ENCODE measurements around the gene FMOD.

FMOD gene

DNA sequence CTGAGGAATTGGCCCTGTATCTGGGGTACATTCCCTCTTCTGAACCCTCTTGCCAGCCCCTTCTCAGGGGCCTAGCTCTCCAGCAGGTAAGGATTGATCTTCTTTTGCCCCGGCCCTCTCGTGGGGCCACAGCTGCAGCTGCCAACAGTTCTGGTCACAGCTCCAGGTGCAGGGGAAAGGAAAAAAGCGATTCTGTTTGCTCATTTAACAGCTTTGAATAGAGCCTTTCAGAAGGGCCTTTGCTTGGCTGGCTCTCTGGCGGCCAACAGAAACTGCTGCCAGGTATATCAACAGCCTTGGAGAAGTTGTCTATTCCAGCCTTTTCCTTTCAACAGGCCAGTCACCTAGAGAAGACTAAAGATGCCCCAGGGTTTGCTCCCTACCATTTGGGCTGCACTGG is 16.1 kb upstream of the FMOD start:
- Mint-ChIP-seq H3K4me1 (no peaks in the 10 kb centered on the region), H3K9me3 (no peaks in the 10 kb centered on the region), H3K4me3 (no peak overlapping the region), H3K27ac (no peak overlapping the region), H3K27me3 (peaks cover 7% of the 10 kb centered on the region), H3K36me3 (no peaks in the 10 kb centered on the region)

DNA sequence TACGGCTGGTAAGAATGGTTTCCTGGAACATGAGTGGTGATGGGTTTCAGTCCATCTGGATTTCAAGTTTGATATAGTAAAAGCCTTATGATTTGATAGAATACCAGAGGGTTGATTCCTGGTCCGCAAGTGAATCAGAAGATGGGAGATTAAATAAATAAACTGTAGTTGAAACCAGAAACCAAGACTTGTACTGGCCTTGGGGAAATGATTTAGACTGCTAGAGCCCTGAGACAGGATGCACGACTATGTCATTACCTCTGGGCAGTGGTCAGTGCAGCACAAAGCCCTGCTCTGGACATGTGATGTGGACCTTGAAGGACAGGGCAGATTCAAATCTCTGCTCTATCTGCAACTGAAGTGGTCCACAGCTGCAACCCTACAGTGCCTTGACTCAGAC is 15.6 kb upstream of the FMOD start:
- Mint-ChIP-seq H3K36me3 (no peaks in the 10 kb centered on the region), H3K9me3 (no peaks in the 10 kb centered on the region), H3K4me3 (no peak overlapping the region), H3K27ac (no peak overlapping the region), H3K4me1 (no peaks in the 10 kb centered on the region), H3K27me3 (peaks cover 7% of the 10 kb centered on the region)

GRCh38 chr1:203364806-203365205 is 13.9 kb upstream of the FMOD start:
- Mint-ChIP-seq H3K27ac (no peak overlapping the region), H3K4me1 (no peaks in the 10 kb centered on the region), H3K9me3 (no peaks in the 10 kb centered on the region), H3K36me3 (no peaks in the 10 kb centered on the region), H3K4me3 (no peak overlapping the region), H3K27me3 (peaks cover 13% of the 10 kb centered on the region)

GRCh38 chr1:203364094-203364801 is 13.3 kb upstream of the FMOD start:
- no peaks in the 10 kb centered on the region for H3K36me3 Mint-ChIP-seq
- no peaks in the 10 kb centered on the region for H3K9me3 Mint-ChIP-seq
- H3K4me3 Mint-ChIP-seq = no peak overlapping the region
- H3K4me1 Mint-ChIP-seq = no peaks in the 10 kb centered on the region
- H3K27ac Mint-ChIP-seq = no peak overlapping the region
- H3K27me3 Mint-ChIP-seq = peaks cover 13% of the 10 kb centered on the region

- no peaks in the 10 kb centered on the region for H3K36me3 Mint-ChIP-seq
Measured at GRCh38 chr1:203362720-203363025, 11.8 kb upstream of the FMOD start.

DNA sequence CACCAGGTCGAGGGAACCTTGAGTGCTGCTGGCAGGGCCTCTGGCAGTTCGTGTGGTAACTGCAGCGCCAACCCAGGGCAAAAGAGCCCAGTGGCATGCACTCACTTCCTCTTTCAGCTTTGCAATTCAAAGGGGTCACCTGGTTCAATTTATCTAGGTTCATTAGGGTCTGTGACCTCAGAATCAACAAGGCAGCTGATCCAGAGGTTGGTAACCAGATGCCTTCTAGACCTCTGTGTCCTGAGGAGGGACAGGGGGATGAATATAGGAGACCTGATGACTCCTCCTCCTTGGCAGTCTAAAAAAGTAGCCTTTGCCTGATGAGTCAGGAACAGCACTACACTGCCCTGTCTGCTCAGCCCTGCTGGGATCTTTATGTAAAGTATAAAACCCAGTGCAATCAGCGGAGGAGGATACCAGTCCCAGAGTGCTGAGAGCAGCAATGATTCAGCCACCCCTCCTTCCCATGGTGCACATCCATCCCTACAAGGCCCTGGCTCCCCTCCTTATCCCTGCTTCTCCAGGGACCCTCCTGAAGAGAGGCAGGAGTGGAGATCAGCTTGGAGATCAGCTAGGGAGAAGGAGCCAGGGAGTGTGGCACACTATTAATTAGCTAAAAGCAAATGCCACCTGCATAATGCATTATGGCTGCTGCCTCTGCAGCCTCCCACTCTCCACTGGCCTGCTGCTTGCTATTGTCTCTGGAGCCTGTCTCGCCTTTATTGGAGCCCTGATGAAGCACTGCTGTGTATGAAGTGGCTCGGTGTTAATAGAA is 11.2 kb upstream of the FMOD start:
- no peaks in the 10 kb centered on the region for H3K36me3 Mint-ChIP-seq
- H3K9me3 Mint-ChIP-seq = no peaks in the 10 kb centered on the region
- no peaks in the 10 kb centered on the region for H3K4me1 Mint-ChIP-seq
- no peak overlapping the region for H3K27ac Mint-ChIP-seq
- H3K4me3 Mint-ChIP-seq = no peak overlapping the region
- peaks cover 17% of the 10 kb centered on the region for H3K27me3 Mint-ChIP-seq

More at GRCh38 chr1:203362720-203363025, 11.8 kb upstream of the FMOD start:
- Mint-ChIP-seq H3K27me3 (peaks cover 17% of the 10 kb centered on the region), H3K9me3 (no peaks in the 10 kb centered on the region), H3K27ac (no peak overlapping the region), H3K4me1 (no peaks in the 10 kb centered on the region), H3K4me3 (no peak overlapping the region)

DNA sequence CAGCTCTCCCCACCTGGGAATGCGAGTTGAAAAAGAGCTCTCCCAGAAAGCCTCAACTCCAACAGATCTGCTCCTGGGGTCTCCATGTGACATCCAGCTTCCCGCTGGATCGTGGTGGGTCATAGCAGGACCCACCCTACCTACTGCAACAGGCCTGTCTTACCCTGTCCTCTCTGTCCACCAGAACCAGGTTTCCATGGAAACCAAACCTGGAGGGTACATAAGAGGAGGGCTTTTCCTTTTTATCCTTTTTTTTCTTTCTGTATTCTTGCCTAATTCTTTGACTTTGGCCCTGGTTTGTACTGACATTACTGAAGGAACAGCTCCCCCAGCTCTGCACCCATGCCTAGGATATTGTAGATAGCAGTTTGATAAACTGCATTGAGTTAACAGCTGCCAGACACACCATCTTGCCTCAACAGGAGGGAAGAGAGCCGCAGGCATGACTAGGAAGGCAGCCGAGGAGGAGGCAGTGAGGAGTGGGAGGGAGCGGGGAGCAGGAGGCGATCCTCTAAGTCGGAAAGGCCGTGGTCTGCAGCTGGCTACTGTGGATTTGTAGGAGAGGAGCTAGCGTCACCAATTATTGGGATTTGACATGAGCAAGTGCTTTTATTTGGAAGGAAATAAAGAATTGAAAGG is 9.7 kb upstream of the FMOD start:
- no peaks in the 10 kb centered on the region for H3K9me3 Mint-ChIP-seq
- no peak overlapping the region for H3K4me3 Mint-ChIP-seq
- no peak overlapping the region for H3K27ac Mint-ChIP-seq
- H3K36me3 Mint-ChIP-seq = no peaks in the 10 kb centered on the region
- H3K4me1 Mint-ChIP-seq = no peaks in the 10 kb centered on the region
- H3K27me3 Mint-ChIP-seq = peaks cover 17% of the 10 kb centered on the region

DNA sequence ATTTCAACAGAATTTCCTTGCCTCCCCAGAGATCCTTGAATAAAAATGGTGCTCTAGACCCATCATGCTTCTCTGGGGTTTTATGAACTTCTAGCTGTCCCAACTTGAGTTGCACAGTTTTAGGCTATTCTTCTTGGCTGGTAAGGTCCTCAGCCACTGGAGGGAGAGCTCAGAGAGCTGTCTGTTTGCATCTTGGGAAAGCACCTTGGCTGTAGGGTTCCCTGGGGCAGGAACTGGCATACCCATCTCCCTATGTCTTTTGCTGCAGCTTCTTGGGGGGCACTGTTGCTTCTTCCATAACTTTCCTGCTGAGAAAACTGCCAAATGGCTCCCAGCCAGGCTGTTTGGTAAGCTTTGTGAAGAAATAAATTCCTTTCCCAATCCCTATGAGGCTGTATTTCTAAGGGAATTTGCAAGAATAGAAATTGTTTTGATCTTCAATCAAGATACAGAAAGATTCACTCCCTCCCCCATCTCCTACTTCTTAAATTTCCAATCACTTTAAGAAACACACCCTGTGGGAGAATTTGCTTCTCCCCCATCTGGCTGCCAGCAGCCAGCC is 8.2 kb upstream of the FMOD start:
- H3K27ac Mint-ChIP-seq = no peak overlapping the region
- peaks cover 11% of the 10 kb centered on the region for H3K27me3 Mint-ChIP-seq
- H3K4me3 Mint-ChIP-seq = no peak overlapping the region
- H3K9me3 Mint-ChIP-seq = no peaks in the 10 kb centered on the region
- no peaks in the 10 kb centered on the region for H3K4me1 Mint-ChIP-seq
- H3K36me3 Mint-ChIP-seq = no peaks in the 10 kb centered on the region

DNA sequence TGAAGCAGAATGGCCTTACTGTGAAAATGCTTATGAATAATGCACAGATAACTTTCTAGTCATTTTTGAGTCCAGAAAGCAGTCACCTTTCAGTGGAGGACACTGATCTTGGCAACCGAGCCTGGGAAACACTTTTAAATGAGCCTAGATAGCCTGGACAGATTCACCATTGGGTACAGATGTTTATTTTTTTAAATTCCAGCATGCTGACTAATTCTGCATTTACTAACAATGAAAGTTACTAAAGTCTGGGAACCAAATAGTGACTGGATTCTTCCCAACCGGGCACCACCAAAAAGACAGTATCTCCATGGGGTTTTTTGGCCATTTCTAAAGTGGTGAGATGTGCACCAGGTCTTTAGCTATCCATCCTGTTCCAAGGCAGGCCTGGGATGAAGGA is 3.3 kb upstream of the FMOD start:
- Mint-ChIP-seq H3K27ac (no peak overlapping the region), H3K9me3 (no peaks in the 10 kb centered on the region), H3K4me1 (peaks cover 3% of the 10 kb centered on the region), H3K27me3 (peaks cover 10% of the 10 kb centered on the region), H3K36me3 (no peaks in the 10 kb centered on the region), H3K4me3 (no peak overlapping the region)

GRCh38 chr1:203353486-203353885 is 2.6 kb upstream of the FMOD start:
- H3K27ac Mint-ChIP-seq = no peak overlapping the region
- H3K36me3 Mint-ChIP-seq = no peaks in the 10 kb centered on the region
- no peak overlapping the region for H3K4me3 Mint-ChIP-seq
- peaks cover 3% of the 10 kb centered on the region for H3K4me1 Mint-ChIP-seq
- H3K27me3 Mint-ChIP-seq = peaks cover 10% of the 10 kb centered on the region
- no peaks in the 10 kb centered on the region for H3K9me3 Mint-ChIP-seq

DNA sequence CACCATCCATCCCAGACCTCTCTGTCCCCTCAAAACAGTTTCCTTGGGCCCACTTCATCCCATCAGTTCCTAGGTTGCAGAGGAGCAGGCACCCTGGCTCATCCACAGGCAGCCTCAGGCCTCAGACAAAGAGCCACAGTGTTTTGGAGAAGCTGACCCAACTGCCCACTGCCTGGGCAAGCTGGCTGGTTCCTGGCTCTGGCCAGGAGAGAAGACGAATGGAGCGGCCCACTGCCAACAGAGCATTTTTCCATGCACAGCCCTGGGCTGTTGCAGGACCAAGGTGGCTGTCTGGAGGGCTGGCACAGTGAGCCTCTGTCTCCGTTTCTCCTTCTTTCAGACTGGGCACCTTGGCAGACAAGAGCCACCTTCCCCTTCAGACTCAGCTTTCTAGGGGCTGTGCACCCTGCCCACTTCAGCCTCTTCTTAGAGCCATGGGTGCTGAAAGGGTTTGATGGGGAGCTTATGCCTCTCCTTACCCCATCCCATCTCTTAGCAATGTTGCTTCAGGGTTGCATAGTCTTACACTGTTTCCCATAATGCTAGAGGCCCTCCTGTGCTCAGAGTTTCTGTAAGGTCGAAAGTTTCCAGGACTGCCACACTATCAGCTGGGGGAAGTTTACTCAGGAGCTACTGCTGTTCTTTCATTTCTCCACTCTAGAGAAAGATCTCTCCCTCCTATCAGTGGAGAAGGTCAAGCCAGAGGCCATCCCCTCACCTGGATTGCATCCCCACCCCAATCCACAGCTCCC is 973 bp downstream of the FMOD start:
- H3K27ac Mint-ChIP-seq = no peak overlapping the region
- H3K4me3 Mint-ChIP-seq = no peak overlapping the region
- H3K9me3 Mint-ChIP-seq = no peaks in the 10 kb centered on the region
- no peaks in the 10 kb centered on the region for H3K36me3 Mint-ChIP-seq
- H3K27me3 Mint-ChIP-seq = peaks cover 6% of the 10 kb centered on the region
- H3K4me1 Mint-ChIP-seq = peaks cover 3% of the 10 kb centered on the region

DNA sequence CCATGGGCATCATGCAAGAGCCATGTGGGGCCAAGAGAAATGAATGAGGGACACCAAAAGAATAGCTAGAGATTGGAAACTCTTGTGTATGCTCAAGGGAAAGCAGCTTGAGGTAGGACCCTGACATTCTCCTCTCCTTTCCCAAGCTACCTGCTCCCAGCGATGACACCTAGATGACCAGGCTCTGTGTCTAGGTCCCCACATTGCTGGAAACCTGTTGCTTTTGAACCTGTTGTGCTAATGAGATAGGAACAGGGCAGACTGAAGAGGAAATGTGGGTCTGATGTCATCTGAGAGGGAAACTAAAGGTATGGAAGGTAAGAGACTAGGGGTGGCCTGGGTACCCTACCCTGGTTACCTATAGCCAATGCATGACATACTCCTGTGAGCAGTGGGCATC is 1.8 kb downstream of the FMOD start:
- peaks cover 3% of the 10 kb centered on the region for H3K4me1 Mint-ChIP-seq
- H3K36me3 Mint-ChIP-seq = no peaks in the 10 kb centered on the region
- H3K27me3 Mint-ChIP-seq = peaks cover 6% of the 10 kb centered on the region
- H3K27ac Mint-ChIP-seq = no peak overlapping the region
- H3K4me3 Mint-ChIP-seq = no peak overlapping the region
- H3K9me3 Mint-ChIP-seq = no peaks in the 10 kb centered on the region

DNA sequence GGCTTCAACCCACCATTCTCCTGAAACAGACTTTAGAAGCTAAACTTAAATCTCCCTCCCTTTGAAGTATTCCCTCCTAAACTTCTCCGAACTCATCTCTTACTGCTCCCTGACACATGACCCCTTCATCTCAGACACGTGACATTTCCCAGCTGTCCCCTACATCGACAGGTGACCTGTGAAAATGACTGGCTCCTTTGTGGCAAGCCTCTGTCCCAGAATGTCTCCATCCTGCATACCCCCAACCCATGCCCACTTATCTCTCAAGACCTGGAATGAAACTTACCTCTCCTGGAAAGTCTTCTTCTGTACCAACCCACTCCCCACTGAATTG is 4.2 kb downstream of the FMOD start:
- H3K9me3 Mint-ChIP-seq = no peaks in the 10 kb centered on the region
- no peaks in the 10 kb centered on the region for H3K36me3 Mint-ChIP-seq
- H3K4me3 Mint-ChIP-seq = no peak overlapping the region
- peaks cover 2% of the 10 kb centered on the region for H3K27me3 Mint-ChIP-seq
- no peak overlapping the region for H3K27ac Mint-ChIP-seq
- H3K4me1 Mint-ChIP-seq = peaks cover 13% of the 10 kb centered on the region

- Mint-ChIP-seq H3K4me3 (no peak overlapping the region), H3K36me3 (no peaks in the 10 kb centered on the region), H3K4me1 (peaks cover 13% of the 10 kb centered on the region), H3K27me3 (no peaks in the 10 kb centered on the region), H3K27ac (no peak overlapping the region), H3K9me3 (no peaks in the 10 kb centered on the region)
Measured at GRCh38 chr1:203346060-203346768, 4.7 kb downstream of the FMOD start.
